GM23338 (cell line): ENCODE data around the gene NCBP3. TPM values are rescaled to one million over a fixed set of nuclear protein-coding genes. Genes with fewer than 3 reads are reported as not detected.

Source experiments
- ATAC-seq: fragments of 200-7000 bp; cut with Tn5 transposase; 3 replicates; pipeline ENCODE4 v1.9.1; 2020
- DNase-seq: peaks from one replicate; pipeline ENCODE4 v3.0.0-alpha.2; 2015; ENCODE audit warnings: low spot score
- H2AFZ ChIP-seq: fragments of 200-600 bp; sonication (generic); 2 replicates; pipeline ENCODE4 v1.8.0; 2016; ENCODE audit warnings: antibody characterized with exemption, mild to moderate bottlenecking, moderate library complexity
- H3F3A ChIP-seq: fragments of 200-600 bp; sonication (generic); replicated peaks from 2 replicates; pipeline ENCODE4 v1.8.0; 2017; ENCODE audit warnings: antibody characterized with exemption, mixed run types, low read depth
- H3K27ac ChIP-seq: fragments of 200-600 bp; sonication (generic); 2 replicates; pipeline ENCODE4 v1.6.1; 2016; ENCODE audit warnings: low read depth
- H3K27me3 ChIP-seq: fragments of 200-600 bp; sonication (generic); 2 replicates; pipeline ENCODE4 v1.8.0; 2016; ENCODE audit warnings: mild to moderate bottlenecking, mixed run types, moderate library complexity; ENCODE audit not compliant: insufficient read depth
- H3K36me3 ChIP-seq: fragments of 200-600 bp; sonication (generic); 2 replicates; pipeline ENCODE4 v1.8.0; 2016; ENCODE audit warnings: mild to moderate bottlenecking; ENCODE audit not compliant: insufficient read depth
- H3K4me1 ChIP-seq: fragments of 200-600 bp; sonication (generic); 2 replicates; pipeline ENCODE4 v1.8.0; 2016; ENCODE audit warnings: mild to moderate bottlenecking, moderate library complexity; ENCODE audit not compliant: insufficient read depth
- H3K4me2 ChIP-seq: fragments of 200-600 bp; sonication (generic); 2 replicates; pipeline ENCODE4 v1.7.1; 2017; ENCODE audit warnings: mixed run types
- H3K4me3 ChIP-seq: fragments of 200-600 bp; sonication (generic); 2 replicates; pipeline ENCODE4 v1.6.1; 2016; ENCODE audit warnings: mixed run types
- H3K79me2 ChIP-seq: fragments of 200-600 bp; sonication (generic); replicated peaks from 2 replicates; pipeline ENCODE4 v1.8.0; 2017; ENCODE audit warnings: mild to moderate bottlenecking; ENCODE audit not compliant: insufficient read depth
- H3K9me2 ChIP-seq: fragments of 200-600 bp; sonication (generic); 2 replicates; pipeline ENCODE4 v1.8.0; 2017; ENCODE audit not compliant: insufficient read depth
- H4K20me1 ChIP-seq: fragments of 200-600 bp; sonication (generic); replicated peaks from 2 replicates; pipeline ENCODE4 v1.8.0; 2017; ENCODE audit warnings: mild to moderate bottlenecking; ENCODE audit not compliant: insufficient read depth
- H3K27ac Mint-ChIP-seq: 2 replicates; pipeline ENCODE4 v1.8.0; 2020; ENCODE audit warnings: inconsistent platforms, mild to moderate bottlenecking, moderate library complexity, mixed read lengths
- H3K27me3 Mint-ChIP-seq: 3 replicates; pipeline ENCODE4 v1.8.0; 2022; ENCODE audit warnings: low read depth, mild to moderate bottlenecking, moderate library complexity, mixed read lengths, inconsistent platforms; ENCODE audit not compliant: insufficient read depth, poor library complexity
- H3K36me3 Mint-ChIP-seq: 3 replicates; pipeline ENCODE4 v1.8.0; 2021; ENCODE audit warnings: low read depth, mild to moderate bottlenecking, inconsistent platforms, moderate library complexity, mixed read lengths
- H3K4me1 Mint-ChIP-seq: 3 replicates; pipeline ENCODE4 v1.8.0; 2020; ENCODE audit warnings: mild to moderate bottlenecking, inconsistent platforms, mixed read lengths
- H3K4me3 Mint-ChIP-seq: 3 replicates; pipeline ENCODE4 v1.8.0; 2021; ENCODE audit warnings: moderate library complexity, mild to moderate bottlenecking, inconsistent platforms, mixed read lengths
- H3K9me3 Mint-ChIP-seq: 3 replicates; pipeline ENCODE4 v1.8.0; 2020; ENCODE audit warnings: moderate library complexity, mild to moderate bottlenecking, inconsistent platforms, mixed read lengths
- CREB1 ChIP-seq: fragments of 250-450 bp; sonication (Bioruptor Pico); IDR thresholded peaks from 2 replicates; pipeline ENCODE4 v1.5.0; 2020; ENCODE audit warnings: low read depth, mild to moderate bottlenecking, moderate library complexity
- ETS1 ChIP-seq: IDR thresholded peaks from 2 replicates; pipeline ENCODE4 v1.6.1; 2016; ENCODE audit warnings: antibody characterized with exemption
- EZH2 ChIP-seq: fragments of 200-600 bp; sonication (generic); IDR thresholded peaks from one replicate; pipeline ENCODE4 v1.8.0; 2017; ENCODE audit warnings: antibody characterized with exemption, mild to moderate bottlenecking, low read depth; ENCODE audit not compliant: unreplicated experiment
- JUNB ChIP-seq: IDR thresholded peaks from one replicate; pipeline ENCODE4 v1.6.1; 2016; ENCODE audit warnings: antibody characterized with exemption; ENCODE audit not compliant: unreplicated experiment
- NANOG ChIP-seq: IDR thresholded peaks from 2 replicates; pipeline ENCODE4 v1.6.1; 2016; ENCODE audit warnings: antibody characterized with exemption, borderline replicate concordance
- STAT1 ChIP-seq: IDR thresholded peaks from one replicate; pipeline ENCODE4 v1.6.1; 2016; ENCODE audit warnings: antibody characterized with exemption; ENCODE audit not compliant: unreplicated experiment
- ZNF114 ChIP-seq: fragments of 250-450 bp; sonication (Bioruptor Pico); IDR thresholded peaks from 2 replicates; pipeline ENCODE4 v1.5.0; 2020; ENCODE audit warnings: mild to moderate bottlenecking, moderate library complexity
- ZNF462 ChIP-seq: fragments of 250-450 bp; sonication (Bioruptor Pico); IDR thresholded peaks from 2 replicates; pipeline ENCODE4 v1.5.0; 2020; ENCODE audit warnings: mild to moderate bottlenecking, moderate library complexity
- polyA plus RNA-seq: library from polyadenylated mRNA; unstranded; fragments of >200 nt; fragmentation: Nextera tagmentation; extraction: Ambion mirVana; gene quantifications from 2 replicates; pipeline ENCODE4 v1.2.1, GENCODE V29; 2016
- total RNA-seq: library from RNA; depleted of rRNA; stranded (reverse); fragments of >200 nt; shearing (Covaris generic); gene quantifications from 2 replicates; pipeline ENCODE4 v1.2.3, GENCODE V29; 2014
- TF ChIP-seq, protein P1 (sequence below): IDR thresholded peaks from one replicate; pipeline ENCODE4 v1.6.1; 2018; ENCODE audit warnings: antibody characterized with exemption; ENCODE audit not compliant: unreplicated experiment
- TF ChIP-seq, protein P2 (sequence below), 2 experiments: fragments of 200-600 bp in 1 of 2; sonication (generic) in 1 of 2; conservative IDR thresholded peaks; 2 replicates each; pipeline versions ENCODE4 v1.5.1 to v1.6.1; 2016 to 2017; ENCODE audit warnings: antibody characterized with exemption in 2 of 2, low read depth in 2 of 2, mild to moderate bottlenecking in 2 of 2, moderate library complexity in 1 of 2

NCBP3 gene
- total and polyA plus RNA-seq, 2 experiments from 2014 or later = 35.5 to 42.8 TPM

GRCh38 chr17:3815925-3816324 lies 30.1 kb downstream of the NCBP3 start (continued):
- TF ChIP-seq ZNF462 (CRISPR knock-in tag) (no peak), ZNF114 (CRISPR knock-in tag) (no peak), JUNB (no peak)
- TF ChIP-seq, protein P1, sequence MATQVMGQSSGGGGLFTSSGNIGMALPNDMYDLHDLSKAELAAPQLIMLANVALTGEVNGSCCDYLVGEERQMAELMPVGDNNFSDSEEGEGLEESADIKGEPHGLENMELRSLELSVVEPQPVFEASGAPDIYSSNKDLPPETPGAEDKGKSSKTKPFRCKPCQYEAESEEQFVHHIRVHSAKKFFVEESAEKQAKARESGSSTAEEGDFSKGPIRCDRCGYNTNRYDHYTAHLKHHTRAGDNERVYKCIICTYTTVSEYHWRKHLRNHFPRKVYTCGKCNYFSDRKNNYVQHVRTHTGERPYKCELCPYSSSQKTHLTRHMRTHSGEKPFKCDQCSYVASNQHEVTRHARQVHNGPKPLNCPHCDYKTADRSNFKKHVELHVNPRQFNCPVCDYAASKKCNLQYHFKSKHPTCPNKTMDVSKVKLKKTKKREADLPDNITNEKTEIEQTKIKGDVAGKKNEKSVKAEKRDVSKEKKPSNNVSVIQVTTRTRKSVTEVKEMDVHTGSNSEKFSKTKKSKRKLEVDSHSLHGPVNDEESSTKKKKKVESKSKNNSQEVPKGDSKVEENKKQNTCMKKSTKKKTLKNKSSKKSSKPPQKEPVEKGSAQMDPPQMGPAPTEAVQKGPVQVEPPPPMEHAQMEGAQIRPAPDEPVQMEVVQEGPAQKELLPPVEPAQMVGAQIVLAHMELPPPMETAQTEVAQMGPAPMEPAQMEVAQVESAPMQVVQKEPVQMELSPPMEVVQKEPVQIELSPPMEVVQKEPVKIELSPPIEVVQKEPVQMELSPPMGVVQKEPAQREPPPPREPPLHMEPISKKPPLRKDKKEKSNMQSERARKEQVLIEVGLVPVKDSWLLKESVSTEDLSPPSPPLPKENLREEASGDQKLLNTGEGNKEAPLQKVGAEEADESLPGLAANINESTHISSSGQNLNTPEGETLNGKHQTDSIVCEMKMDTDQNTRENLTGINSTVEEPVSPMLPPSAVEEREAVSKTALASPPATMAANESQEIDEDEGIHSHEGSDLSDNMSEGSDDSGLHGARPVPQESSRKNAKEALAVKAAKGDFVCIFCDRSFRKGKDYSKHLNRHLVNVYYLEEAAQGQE = no peak

DNA sequence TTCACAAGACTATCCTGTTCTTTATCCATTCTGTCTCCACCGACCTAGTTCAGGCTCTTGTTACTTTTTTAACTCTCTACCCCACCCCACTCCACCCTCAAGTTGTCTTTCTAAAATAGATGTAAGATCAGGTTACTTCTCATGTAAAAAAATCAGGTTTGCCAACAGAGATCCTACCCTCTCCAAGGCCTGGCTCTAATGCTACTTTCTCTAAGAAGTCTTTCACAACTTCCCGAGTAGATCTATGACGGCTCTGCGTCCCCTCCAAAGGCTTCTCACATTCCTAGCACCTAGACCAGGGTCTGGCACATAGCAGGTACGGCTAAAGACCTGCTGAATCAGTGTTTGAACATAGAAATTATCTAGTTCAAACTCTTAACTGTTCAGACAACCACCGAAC lies 30.9 kb downstream of the NCBP3 start:
- Mint-ChIP-seq H3K36me3 (peaks cover 70% of the 10 kb centered on the region), H3K4me3 (no peak overlapping the region), H3K27me3 (peaks cover 9% of the 10 kb centered on the region), H3K4me1 (no peaks in the 10 kb centered on the region), H3K27ac (no peak overlapping the region), H3K9me3 (no peaks in the 10 kb centered on the region)
- H3K9me2 ChIP-seq = no peaks in the 10 kb centered on the region
- H3K79me2 ChIP-seq = no peaks in the 10 kb centered on the region; the same call in 1 of the 2 replicates
- H3K4me1 ChIP-seq = no peaks in the 10 kb centered on the region
- no peak overlapping the region for H2AFZ ChIP-seq
- H3K27ac ChIP-seq = no peak overlapping the region
- H3K36me3 ChIP-seq = peaks cover 61% of the 10 kb centered on the region
- H3K4me3 ChIP-seq = no peak overlapping the region
- no peaks in the 10 kb centered on the region for H3F3A ChIP-seq
- no peaks in the 10 kb centered on the region for H3K27me3 ChIP-seq
- H3K4me2 ChIP-seq = no peak overlapping the region
- H4K20me1 ChIP-seq = peaks cover 12% of the 10 kb centered on the region
- no peak for DNase-seq
- no peak for ATAC-seq
- TF ChIP-seq EZH2 (no peak), ETS1 (no peak), STAT1 (no peak), CREB1 (no peak), NANOG (no peak), ZNF114 (CRISPR knock-in tag) (no peak)
- TF ChIP-seq, protein P2, sequence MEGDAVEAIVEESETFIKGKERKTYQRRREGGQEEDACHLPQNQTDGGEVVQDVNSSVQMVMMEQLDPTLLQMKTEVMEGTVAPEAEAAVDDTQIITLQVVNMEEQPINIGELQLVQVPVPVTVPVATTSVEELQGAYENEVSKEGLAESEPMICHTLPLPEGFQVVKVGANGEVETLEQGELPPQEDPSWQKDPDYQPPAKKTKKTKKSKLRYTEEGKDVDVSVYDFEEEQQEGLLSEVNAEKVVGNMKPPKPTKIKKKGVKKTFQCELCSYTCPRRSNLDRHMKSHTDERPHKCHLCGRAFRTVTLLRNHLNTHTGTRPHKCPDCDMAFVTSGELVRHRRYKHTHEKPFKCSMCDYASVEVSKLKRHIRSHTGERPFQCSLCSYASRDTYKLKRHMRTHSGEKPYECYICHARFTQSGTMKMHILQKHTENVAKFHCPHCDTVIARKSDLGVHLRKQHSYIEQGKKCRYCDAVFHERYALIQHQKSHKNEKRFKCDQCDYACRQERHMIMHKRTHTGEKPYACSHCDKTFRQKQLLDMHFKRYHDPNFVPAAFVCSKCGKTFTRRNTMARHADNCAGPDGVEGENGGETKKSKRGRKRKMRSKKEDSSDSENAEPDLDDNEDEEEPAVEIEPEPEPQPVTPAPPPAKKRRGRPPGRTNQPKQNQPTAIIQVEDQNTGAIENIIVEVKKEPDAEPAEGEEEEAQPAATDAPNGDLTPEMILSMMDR (conservative IDR thresholded peaks at IDR 0.05; ENCODE audit: low read depth in 2 of 2) = no peak
